ENCODE measurements around the gene C2CD5. TPM values are rescaled to one million over a fixed set of nuclear protein-coding genes. Genes with fewer than 3 reads are reported as not detected.

Gene C2CD5
- total and polyA plus RNA-seq, 2 donors from 2014 or later, result 19.4 to 48.4 TPM

- intact Hi-C loops (cut with DNase I), result no loop called here
Measured at GRCh38 chr12:22518060-22518719, 26.2 kb downstream of the C2CD5 start.

GRCh38 chr12:22514875-22515274 lies 29.5 kb downstream of the C2CD5 start:
- H3K4me3 ChIP-seq (ENCODE audit: low read length in 3 of 3), result no peak overlapping the region
- FAIRE-seq, result no peak
- H3K9me3 ChIP-seq (ENCODE audit: control insufficient read depth in 2 of 3, insufficient read depth in 1 of 3, low read length in 3 of 3), result no peaks in the 10 kb centered on the region
- H3K4me1 ChIP-seq (ENCODE audit: control insufficient read depth in 2 of 3, insufficient read depth in 2 of 3, low read depth in 1 of 3, low read length in 3 of 3), result peaks cover 0 to 6% (median 0%) of the 10 kb centered on the region in 3 donors
- H3K27ac ChIP-seq (ENCODE audit: low read depth in 2 of 2, low read length in 2 of 2), result no peak overlapping the region
- no peaks in the 10 kb centered on the region for H3K27me3 ChIP-seq (ENCODE audit: control insufficient read depth, insufficient read depth, low read length)
- no peak for TF ChIP-seq CTCF (IDR thresholded peaks at IDR 0.05; ENCODE audit: borderline replicate concordance, extremely low read depth, insufficient read depth)
- DNase-seq, result no peak
- intact Hi-C loops (cut with DNase I), result no loop called here
- no peak overlapping the region for H3K9ac ChIP-seq (ENCODE audit: low read length in 3 of 3)
- H3K36me3 ChIP-seq (ENCODE audit: control insufficient read depth in 2 of 3, insufficient read depth in 3 of 3, low read length in 3 of 3), result peaks cover 0 to 7% (median 4%) of the 10 kb centered on the region in 3 donors

More at GRCh38 chr12:22518060-22518719, 26.2 kb downstream of the C2CD5 start:
- peak; percentile 89 for FAIRE-seq
- DNase-seq, result no peak
- Histone ChIP-seq H3K4me1 (ENCODE audit: control insufficient read depth in 2 of 3, insufficient read depth in 2 of 3, low read depth in 1 of 3, low read length in 3 of 3) (peaks cover 0 to 6% (median 0%) of the 10 kb centered on the region in 3 donors), H3K9me3 (ENCODE audit: control insufficient read depth in 2 of 3, insufficient read depth in 1 of 3, low read length in 3 of 3) (no peaks in the 10 kb centered on the region), H3K9ac (ENCODE audit: low read length in 3 of 3) (no peak overlapping the region), H3K4me3 (ENCODE audit: low read length in 3 of 3) (no peak overlapping the region), H3K27me3 (ENCODE audit: control insufficient read depth, insufficient read depth, low read length) (no peaks in the 10 kb centered on the region), H3K36me3 (ENCODE audit: control insufficient read depth in 2 of 3, insufficient read depth in 3 of 3, low read length in 3 of 3) (peaks cover 8 to 9% (median 9%) of the 10 kb centered on the region in 3 donors), H3K27ac (ENCODE audit: low read depth in 2 of 2, low read length in 2 of 2) (no peak overlapping the region)
- TF ChIP-seq CTCF (IDR thresholded peaks at IDR 0.05; ENCODE audit: borderline replicate concordance, extremely low read depth, insufficient read depth), result no peak

- intact Hi-C loops (cut with DNase I), result no loop called here
- DNase-seq (no peak), FAIRE-seq (no peak)
- no peak overlapping the region for H3K9ac ChIP-seq (ENCODE audit: low read length in 3 of 3)
- H3K36me3 ChIP-seq (ENCODE audit: control insufficient read depth in 2 of 3, insufficient read depth in 3 of 3, low read length in 3 of 3), result peaks cover 2 to 7% (median 4%) of the 10 kb centered on the region in 3 donors
- no peaks in the 10 kb centered on the region for H3K9me3 ChIP-seq (ENCODE audit: control insufficient read depth in 2 of 3, insufficient read depth in 1 of 3, low read length in 3 of 3)
- H3K27ac ChIP-seq (ENCODE audit: low read depth in 2 of 2, low read length in 2 of 2), result no peak overlapping the region
- no peaks in the 10 kb centered on the region for H3K27me3 ChIP-seq (ENCODE audit: control insufficient read depth, insufficient read depth, low read length)
- TF ChIP-seq CTCF (IDR thresholded peaks at IDR 0.05; ENCODE audit: borderline replicate concordance, extremely low read depth, insufficient read depth), result no peak
- no peaks in the 10 kb centered on the region for H3K4me1 ChIP-seq (ENCODE audit: control insufficient read depth in 2 of 3, insufficient read depth in 2 of 3, low read depth in 1 of 3, low read length in 3 of 3)
- H3K4me3 ChIP-seq (ENCODE audit: low read length in 3 of 3), result no peak overlapping the region
Measured at GRCh38 chr12:22505826-22506225, 38.5 kb downstream of the C2CD5 start.

All from kidney (tissue), 14 donors.